K562 (cell line): Measurements from ENCODE around the gene FDX1.

Experiments
- TEAD4 ChIP-seq, 2 experiments: sonication (generic) in 1 of 2; formaldehyde crosslinking in 1 of 2; IDR thresholded peaks; 2 replicates each; pipeline versions ENCODE4 v1.6.1 to v1.8.0; 2012 to 2022; ENCODE audit warnings: borderline replicate concordance in 1 of 2, inconsistent platforms in 1 of 2, low read length in 1 of 2, mild to moderate bottlenecking in 1 of 2, missing genetic modification reagents in 1 of 2
- ZFP36 ChIP-seq: fragments of 150-350 bp; IDR thresholded peaks from 2 replicates; pipeline ENCODE4 v1.6.1; 2018; ENCODE audit warnings: low read length, low read depth; ENCODE audit not compliant: partially characterized antibody
- TF ChIP-seq, protein P1 (sequence below), 3 experiments: IDR thresholded peaks in 2 of 3; conservative IDR thresholded peaks in 1 of 3; 2 replicates each; pipeline ENCODE4 v1.5.1; 2011 to 2012; ENCODE audit warnings: low read length in 3 of 3, mild to moderate bottlenecking in 3 of 3, control low read depth in 2 of 3, improper control_type of control experiment in 1 of 3, inconsistent platforms in 1 of 3, low read depth in 1 of 3, mixed read lengths in 1 of 3, moderate library complexity in 1 of 3; ENCODE audit not compliant: insufficient read depth in 2 of 3
- TF ChIP-seq, protein P2 (sequence below): sonication (generic); formaldehyde crosslinking; IDR thresholded peaks from 2 replicates; pipeline ENCODE4 v1.8.0; 2022; ENCODE audit warnings: mild to moderate bottlenecking, missing genetic modification reagents
- TF ChIP-seq, protein P3 (sequence below): sonication (generic); formaldehyde crosslinking; IDR thresholded peaks from 2 replicates; pipeline ENCODE4 v1.8.1; 2022; ENCODE audit warnings: missing genetic modification reagents

- TF ChIP-seq ZFP36 (no peak), TEAD4 (IDR thresholded peaks at IDR 0.05; ENCODE audit: low read length) (no peak), TEAD4 (CRISPR knock-in tag; IDR thresholded peaks at IDR 0.05; ENCODE audit: borderline replicate concordance) (no peak)
- TF ChIP-seq, protein P1, sequence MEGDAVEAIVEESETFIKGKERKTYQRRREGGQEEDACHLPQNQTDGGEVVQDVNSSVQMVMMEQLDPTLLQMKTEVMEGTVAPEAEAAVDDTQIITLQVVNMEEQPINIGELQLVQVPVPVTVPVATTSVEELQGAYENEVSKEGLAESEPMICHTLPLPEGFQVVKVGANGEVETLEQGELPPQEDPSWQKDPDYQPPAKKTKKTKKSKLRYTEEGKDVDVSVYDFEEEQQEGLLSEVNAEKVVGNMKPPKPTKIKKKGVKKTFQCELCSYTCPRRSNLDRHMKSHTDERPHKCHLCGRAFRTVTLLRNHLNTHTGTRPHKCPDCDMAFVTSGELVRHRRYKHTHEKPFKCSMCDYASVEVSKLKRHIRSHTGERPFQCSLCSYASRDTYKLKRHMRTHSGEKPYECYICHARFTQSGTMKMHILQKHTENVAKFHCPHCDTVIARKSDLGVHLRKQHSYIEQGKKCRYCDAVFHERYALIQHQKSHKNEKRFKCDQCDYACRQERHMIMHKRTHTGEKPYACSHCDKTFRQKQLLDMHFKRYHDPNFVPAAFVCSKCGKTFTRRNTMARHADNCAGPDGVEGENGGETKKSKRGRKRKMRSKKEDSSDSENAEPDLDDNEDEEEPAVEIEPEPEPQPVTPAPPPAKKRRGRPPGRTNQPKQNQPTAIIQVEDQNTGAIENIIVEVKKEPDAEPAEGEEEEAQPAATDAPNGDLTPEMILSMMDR (IDR thresholded peaks at IDR 0.05 in 2 of 3, conservative IDR thresholded peaks at IDR 0.05 in 1 of 3; ENCODE audit: insufficient read depth in 2 of 3, low read depth in 1 of 3, low read length in 3 of 3), result no peak
- TF ChIP-seq, protein P2, sequence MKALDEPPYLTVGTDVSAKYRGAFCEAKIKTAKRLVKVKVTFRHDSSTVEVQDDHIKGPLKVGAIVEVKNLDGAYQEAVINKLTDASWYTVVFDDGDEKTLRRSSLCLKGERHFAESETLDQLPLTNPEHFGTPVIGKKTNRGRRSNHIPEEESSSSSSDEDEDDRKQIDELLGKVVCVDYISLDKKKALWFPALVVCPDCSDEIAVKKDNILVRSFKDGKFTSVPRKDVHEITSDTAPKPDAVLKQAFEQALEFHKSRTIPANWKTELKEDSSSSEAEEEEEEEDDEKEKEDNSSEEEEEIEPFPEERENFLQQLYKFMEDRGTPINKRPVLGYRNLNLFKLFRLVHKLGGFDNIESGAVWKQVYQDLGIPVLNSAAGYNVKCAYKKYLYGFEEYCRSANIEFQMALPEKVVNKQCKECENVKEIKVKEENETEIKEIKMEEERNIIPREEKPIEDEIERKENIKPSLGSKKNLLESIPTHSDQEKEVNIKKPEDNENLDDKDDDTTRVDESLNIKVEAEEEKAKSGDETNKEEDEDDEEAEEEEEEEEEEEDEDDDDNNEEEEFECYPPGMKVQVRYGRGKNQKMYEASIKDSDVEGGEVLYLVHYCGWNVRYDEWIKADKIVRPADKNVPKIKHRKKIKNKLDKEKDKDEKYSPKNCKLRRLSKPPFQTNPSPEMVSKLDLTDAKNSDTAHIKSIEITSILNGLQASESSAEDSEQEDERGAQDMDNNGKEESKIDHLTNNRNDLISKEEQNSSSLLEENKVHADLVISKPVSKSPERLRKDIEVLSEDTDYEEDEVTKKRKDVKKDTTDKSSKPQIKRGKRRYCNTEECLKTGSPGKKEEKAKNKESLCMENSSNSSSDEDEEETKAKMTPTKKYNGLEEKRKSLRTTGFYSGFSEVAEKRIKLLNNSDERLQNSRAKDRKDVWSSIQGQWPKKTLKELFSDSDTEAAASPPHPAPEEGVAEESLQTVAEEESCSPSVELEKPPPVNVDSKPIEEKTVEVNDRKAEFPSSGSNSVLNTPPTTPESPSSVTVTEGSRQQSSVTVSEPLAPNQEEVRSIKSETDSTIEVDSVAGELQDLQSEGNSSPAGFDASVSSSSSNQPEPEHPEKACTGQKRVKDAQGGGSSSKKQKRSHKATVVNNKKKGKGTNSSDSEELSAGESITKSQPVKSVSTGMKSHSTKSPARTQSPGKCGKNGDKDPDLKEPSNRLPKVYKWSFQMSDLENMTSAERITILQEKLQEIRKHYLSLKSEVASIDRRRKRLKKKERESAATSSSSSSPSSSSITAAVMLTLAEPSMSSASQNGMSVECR (CRISPR knock-in tag), result no peak
- TF ChIP-seq, protein P3, sequence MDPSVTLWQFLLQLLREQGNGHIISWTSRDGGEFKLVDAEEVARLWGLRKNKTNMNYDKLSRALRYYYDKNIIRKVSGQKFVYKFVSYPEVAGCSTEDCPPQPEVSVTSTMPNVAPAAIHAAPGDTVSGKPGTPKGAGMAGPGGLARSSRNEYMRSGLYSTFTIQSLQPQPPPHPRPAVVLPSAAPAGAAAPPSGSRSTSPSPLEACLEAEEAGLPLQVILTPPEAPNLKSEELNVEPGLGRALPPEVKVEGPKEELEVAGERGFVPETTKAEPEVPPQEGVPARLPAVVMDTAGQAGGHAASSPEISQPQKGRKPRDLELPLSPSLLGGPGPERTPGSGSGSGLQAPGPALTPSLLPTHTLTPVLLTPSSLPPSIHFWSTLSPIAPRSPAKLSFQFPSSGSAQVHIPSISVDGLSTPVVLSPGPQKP (CRISPR knock-in tag), result no peak
Observed at GRCh38 chr11:110407315-110407714, 22.4 kb upstream of the FDX1 start.
